MG63 (cell line): ENCODE results near the gene PRF1. TPM values are rescaled to one million over a fixed set of nuclear protein-coding genes. Genes with fewer than 3 reads are reported as not detected.

Source experiments
- DNase-seq: peaks from one replicate; pipeline ENCODE4 v3.0.0-alpha.2; 2020
- H3K27me3 ChIP-seq: fragments of 250-450 bp; sonication (Bioruptor Pico); 2 replicates; pipeline ENCODE4 v1.5.1; 2020; ENCODE audit warnings: mild to moderate bottlenecking, moderate library complexity
- H3K36me3 ChIP-seq: fragments of 250-450 bp; sonication (Bioruptor Pico); 2 replicates; pipeline ENCODE4 v1.5.1; 2020; ENCODE audit warnings: mild to moderate bottlenecking, moderate library complexity
- H3K4me3 ChIP-seq: fragments of 250-450 bp; sonication (Bioruptor Pico); 2 replicates; pipeline ENCODE4 v1.5.1; 2020; ENCODE audit warnings: mild to moderate bottlenecking, moderate library complexity
- H3K9me3 ChIP-seq: fragments of 250-450 bp; sonication (Bioruptor Pico); 2 replicates; pipeline ENCODE4 v1.5.1; 2020; ENCODE audit warnings: mild to moderate bottlenecking, moderate library complexity
- total RNA-seq: library from RNA; depleted of rRNA; stranded (reverse); fragments of >200 nt; shearing (Covaris generic); gene quantifications from 2 replicates; pipeline ENCODE4 v1.2.3, GENCODE V29; 2014; ENCODE audit warnings: low replicate concordance

The PRF1 gene
- total RNA-seq, 1 experiment from 2014 or later, result not detected

GRCh38 chr10:70599791-70600190 lies 2.8 kb downstream of the PRF1 start:
- Histone ChIP-seq H3K9me3 (no peaks in the 10 kb centered on the region), H3K4me3 (no peak overlapping the region), H3K36me3 (no peaks in the 10 kb centered on the region), H3K27me3 (no peaks in the 10 kb centered on the region)
- no peak for DNase-seq

GRCh38 chr10:70599319-70599718 lies 3.2 kb downstream of the PRF1 start:
- H3K27me3 ChIP-seq, result no peaks in the 10 kb centered on the region
- H3K4me3 ChIP-seq, result no peak overlapping the region
- no peaks in the 10 kb centered on the region for H3K36me3 ChIP-seq
- no peak for DNase-seq
- no peaks in the 10 kb centered on the region for H3K9me3 ChIP-seq

DNA sequence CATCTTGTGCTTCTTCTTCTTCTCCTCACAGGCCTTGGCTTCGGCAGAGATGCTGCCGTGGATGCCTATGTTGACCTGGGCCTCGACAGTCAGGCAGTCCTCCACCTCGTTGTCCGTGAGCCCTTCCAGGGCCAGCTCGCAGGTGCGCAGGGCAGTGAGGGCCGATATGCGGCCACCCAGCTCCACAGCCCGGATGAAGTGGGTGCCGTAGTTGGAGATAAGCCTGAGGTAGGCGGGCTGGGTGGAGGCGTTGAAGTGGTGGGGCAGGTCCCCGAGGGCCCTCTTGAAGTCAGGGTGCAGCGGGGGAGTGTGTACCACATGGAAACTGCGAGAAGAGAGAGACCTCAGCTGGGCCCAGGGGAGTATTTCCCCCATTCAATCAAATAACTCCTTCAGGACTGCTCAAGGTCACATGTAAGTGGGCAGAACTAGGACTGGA lies 3.7 kb downstream of the PRF1 start:
- Histone ChIP-seq H3K4me3 (no peak overlapping the region), H3K36me3 (no peaks in the 10 kb centered on the region), H3K27me3 (no peaks in the 10 kb centered on the region), H3K9me3 (no peaks in the 10 kb centered on the region)
- no peak for DNase-seq

DNA sequence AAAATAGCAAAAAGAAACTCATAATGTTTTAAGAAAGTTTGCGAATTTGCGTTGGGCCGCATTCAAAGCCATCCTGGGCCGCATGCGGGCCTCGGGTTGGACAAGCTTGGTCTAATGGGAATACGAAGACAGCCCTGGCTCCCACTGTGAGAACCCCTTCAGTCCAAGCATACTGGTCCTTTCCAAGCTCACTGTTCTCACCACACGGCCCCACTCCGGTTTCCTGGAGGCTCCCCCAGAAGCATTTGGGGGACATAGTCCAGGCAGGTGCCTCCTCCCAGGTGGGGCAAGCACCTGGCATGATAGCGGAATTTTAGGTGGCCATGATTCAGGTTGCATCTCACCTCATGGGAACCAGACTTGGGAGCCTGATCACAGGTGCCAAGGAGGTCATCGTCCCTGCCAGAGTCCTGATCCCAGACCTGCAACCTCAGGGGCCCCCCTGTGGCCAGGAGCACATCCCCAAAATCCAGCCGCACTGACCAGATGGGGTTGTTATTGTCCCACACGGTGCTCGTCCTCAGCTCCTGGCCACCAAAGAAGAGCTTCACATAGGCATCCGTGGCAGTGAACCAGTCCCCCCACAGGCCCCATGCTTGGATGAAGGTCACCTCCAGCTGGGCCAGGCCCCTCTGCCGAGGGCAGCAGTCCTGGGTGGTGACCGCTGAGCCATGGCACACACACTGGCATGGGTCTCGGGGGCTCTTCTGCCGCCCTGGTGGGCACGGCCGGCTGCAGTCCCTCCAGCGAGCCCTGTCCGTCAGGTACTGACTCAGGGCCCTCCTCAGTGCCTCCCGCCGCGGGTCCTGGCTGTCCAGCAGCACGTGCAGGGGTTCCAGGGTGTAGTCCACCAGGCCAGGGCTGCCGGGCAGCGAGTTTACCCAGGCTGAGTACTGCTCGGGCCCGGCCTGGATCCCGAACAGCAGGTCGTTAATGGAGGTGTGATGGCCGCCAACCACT lies 4.4 kb downstream of the PRF1 start:
- no peak for DNase-seq
- no peak overlapping the region for H3K4me3 ChIP-seq
- H3K9me3 ChIP-seq, result no peaks in the 10 kb centered on the region
- H3K36me3 ChIP-seq, result no peaks in the 10 kb centered on the region
- no peaks in the 10 kb centered on the region for H3K27me3 ChIP-seq

- Histone ChIP-seq H3K9me3 (no peaks in the 10 kb centered on the region), H3K27me3 (no peaks in the 10 kb centered on the region), H3K36me3 (no peaks in the 10 kb centered on the region), H3K4me3 (no peak overlapping the region)
- DNase-seq, result no peak
Observed at GRCh38 chr10:70596860-70597809, 5.4 kb downstream of the PRF1 start.

DNA sequence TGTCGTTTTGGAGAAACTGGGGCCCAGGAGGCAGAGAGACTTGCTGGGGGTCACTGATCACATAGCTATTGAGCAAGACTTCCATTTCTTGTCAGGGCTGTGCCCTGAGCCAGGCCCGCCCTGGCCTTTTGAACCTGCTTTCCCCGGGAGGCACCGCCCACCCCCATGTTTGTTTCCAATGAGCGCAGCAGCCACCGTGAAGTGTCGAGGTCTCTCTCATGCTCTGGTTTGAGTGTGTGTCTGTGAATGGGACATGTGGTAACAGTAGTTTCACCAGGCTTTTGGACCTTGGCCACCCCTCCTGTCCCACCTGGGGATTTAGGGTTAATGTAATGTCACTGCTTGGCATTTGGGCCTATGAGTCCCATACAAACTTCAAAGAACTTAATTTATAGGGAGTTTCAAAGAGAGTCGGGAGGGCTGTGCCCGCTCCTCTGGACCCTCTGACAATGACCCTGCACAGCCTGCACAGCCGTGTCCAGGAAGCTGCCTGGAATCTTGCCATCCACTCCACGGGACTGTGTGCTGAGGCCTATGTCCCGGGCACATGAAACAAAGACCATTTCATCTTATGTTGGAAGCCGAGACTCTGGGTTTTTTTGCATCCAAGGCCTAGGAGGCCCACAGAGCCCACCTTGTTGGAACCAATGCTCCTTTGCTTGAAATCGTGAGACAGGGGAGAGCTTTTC lies 6.3 kb downstream of the PRF1 start:
- Histone ChIP-seq H3K9me3 (no peaks in the 10 kb centered on the region), H3K27me3 (no peaks in the 10 kb centered on the region), H3K4me3 (no peak overlapping the region), H3K36me3 (no peaks in the 10 kb centered on the region)
- no peak for DNase-seq

- DNase-seq, result no peak
- H3K9me3 ChIP-seq, result no peaks in the 10 kb centered on the region
Observed at GRCh38 chr10:70595566-70596016, 7.0 kb downstream of the PRF1 start.

DNA sequence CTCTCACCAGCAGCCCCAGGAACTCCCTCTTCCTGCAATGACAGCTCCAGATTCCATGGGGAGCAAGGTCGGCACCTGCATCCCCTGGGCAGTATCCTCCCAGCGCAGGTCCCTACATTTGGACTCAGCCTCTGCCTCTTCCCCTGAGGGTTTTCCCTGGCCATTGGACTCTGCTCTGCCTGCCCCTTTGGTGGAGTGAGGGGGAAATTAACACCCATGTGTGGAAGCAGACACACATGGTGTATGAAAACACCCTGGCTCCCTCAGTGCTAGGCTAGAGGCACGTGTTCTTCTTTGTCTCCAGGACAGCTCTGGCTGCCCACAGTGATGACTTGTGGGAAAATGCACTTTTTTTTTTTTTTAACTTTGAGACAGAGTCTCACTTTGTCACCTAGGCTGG lies 8.4 kb downstream of the PRF1 start:
- no peak for DNase-seq

More at GRCh38 chr10:70595566-70596016, 7.0 kb downstream of the PRF1 start:
- H3K4me3 ChIP-seq, result no peak overlapping the region
- H3K27me3 ChIP-seq, result no peaks in the 10 kb centered on the region
- H3K36me3 ChIP-seq, result no peaks in the 10 kb centered on the region

GRCh38 chr10:70593513-70593890 lies 9.0 kb downstream of the PRF1 start:
- Histone ChIP-seq H3K9me3 (no peaks in the 10 kb centered on the region), H3K36me3 (no peaks in the 10 kb centered on the region), H3K27me3 (no peaks in the 10 kb centered on the region), H3K4me3 (no peak overlapping the region)
- no peak for DNase-seq

More for the DNA sequence above, 8.4 kb downstream of the PRF1 start:
- Histone ChIP-seq H3K9me3 (no peaks in the 10 kb centered on the region), H3K4me3 (no peak overlapping the region), H3K36me3 (no peaks in the 10 kb centered on the region), H3K27me3 (no peaks in the 10 kb centered on the region)

- no peaks in the 10 kb centered on the region for H3K9me3 ChIP-seq
- no peaks in the 10 kb centered on the region for H3K36me3 ChIP-seq
- H3K4me3 ChIP-seq, result no peak overlapping the region
- no peak for DNase-seq
- no peaks in the 10 kb centered on the region for H3K27me3 ChIP-seq
Observed at GRCh38 chr10:70592746-70593512, 9.6 kb downstream of the PRF1 start.

DNA sequence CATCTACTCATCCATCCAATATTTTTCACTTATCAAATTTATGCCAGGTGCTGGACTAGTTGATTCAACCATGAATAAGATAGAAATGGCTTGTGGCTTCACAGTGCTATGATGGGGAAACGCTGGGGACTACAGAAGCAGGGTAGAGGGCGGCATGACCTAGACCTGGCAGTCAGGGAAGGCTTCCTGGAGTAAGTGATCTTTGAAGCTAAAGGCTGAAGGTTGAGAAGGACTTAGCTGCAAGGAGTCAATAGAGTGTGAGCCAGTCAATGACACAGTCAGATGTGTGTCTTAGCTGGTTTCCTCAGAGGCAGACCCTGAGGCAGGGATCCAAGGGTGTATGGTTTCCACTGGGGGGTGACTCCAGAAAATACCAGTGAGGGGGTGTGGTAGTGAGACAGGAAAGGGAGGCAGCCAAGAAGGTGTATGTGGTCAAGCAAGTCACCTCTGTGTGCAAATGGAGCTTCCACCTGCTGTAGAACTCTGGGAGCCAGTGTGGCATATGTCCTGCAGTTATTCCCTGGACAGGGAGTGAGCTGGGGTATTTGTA lies 10.3 kb downstream of the PRF1 start:
- no peak for DNase-seq
- no peaks in the 10 kb centered on the region for H3K36me3 ChIP-seq
- no peak overlapping the region for H3K4me3 ChIP-seq
- H3K9me3 ChIP-seq, result no peaks in the 10 kb centered on the region
- H3K27me3 ChIP-seq, result no peaks in the 10 kb centered on the region

- Histone ChIP-seq H3K9me3 (no peaks in the 10 kb centered on the region), H3K27me3 (no peaks in the 10 kb centered on the region), H3K36me3 (no peaks in the 10 kb centered on the region), H3K4me3 (no peak overlapping the region)
- DNase-seq, result no peak
Observed at GRCh38 chr10:70590655-70591416, 11.7 kb downstream of the PRF1 start.

DNA sequence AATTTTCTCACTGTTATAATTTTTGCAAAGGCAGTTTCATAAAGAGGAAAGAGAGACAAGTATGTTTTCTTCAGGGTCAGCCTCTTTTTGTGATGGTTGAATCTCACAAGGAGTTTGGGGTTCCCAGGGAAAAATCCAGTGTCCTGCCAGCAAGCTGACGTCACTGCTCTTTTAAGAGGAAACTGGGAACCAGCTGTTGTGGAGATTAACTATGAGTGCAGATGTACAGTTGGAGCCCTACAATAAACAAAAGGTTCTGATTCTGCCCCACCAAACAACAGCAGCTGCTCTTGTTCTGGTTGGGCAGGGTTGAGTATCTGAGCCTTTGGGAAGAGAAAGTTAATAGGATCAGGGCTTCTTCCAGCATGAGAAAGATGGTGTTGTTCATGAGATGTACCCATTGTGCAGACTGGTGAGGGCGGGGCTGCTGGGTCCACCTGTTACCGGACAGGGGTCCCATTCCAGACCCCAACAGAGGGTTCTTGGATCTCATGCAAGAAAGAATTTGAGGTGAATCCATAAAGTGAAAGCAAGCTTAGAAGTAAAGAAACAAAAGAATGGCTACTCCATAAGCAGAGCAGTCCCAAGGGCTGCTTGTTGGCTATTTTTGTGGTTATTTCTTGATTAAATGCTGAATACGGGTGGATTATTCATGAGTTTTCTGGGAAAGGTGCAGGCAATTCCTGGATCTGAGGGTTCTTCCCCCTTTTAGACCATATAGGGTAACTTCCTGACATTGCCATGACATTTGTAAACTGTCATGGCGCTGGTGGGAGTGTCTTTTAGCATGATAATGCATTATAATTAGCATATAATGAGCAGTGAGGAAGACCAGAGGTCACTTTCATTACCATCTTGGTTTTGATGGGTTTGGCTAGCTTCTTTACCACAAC lies 12.5 kb downstream of the PRF1 start:
- H3K36me3 ChIP-seq, result no peaks in the 10 kb centered on the region
- peak; percentile 22 for DNase-seq

GRCh38 chr10:70588859-70589570 lies 13.5 kb downstream of the PRF1 start:
- no peaks in the 10 kb centered on the region for H3K27me3 ChIP-seq
- H3K36me3 ChIP-seq, result no peaks in the 10 kb centered on the region
- no peaks in the 10 kb centered on the region for H3K9me3 ChIP-seq
- no peak for DNase-seq
- no peak overlapping the region for H3K4me3 ChIP-seq

More for the DNA sequence above, 12.5 kb downstream of the PRF1 start:
- Histone ChIP-seq H3K4me3 (no peak overlapping the region), H3K27me3 (no peaks in the 10 kb centered on the region), H3K9me3 (no peaks in the 10 kb centered on the region)
